HepG2 (cell line): ENCODE measurements around the gene LEF1. TPM values are rescaled to one million over a fixed set of nuclear protein-coding genes. Genes with fewer than 3 reads are reported as not detected.

ENCODE experiments used
- ATAC-seq: fragments of 200-7000 bp; cut with Tn5 transposase; 3 replicates; pipeline ENCODE4 v1.9.1; 2020; ENCODE audit warnings: mild to moderate bottlenecking, moderate library complexity
- BruUV-seq: library from RNA; stranded (reverse); fragments of 400-500 nt; replicated peaks from 2 replicates; lab custom pipeline; 2021; lab: Mats Ljungman, UMichigan
- CTCF ChIA-PET: fragments of 300-600 bp; formaldehyde crosslinking; extraction: SDS; loops from one replicate; lab custom pipeline; 2021; ENCODE audit warnings: low total read pairs, inconsistent platforms, low intra/inter-chr PET ratio; lab: Yijun Ruan, JAX
- POLR2A ChIA-PET: fragments of 350-600 bp; sonication (Branson Sonifier 250); formaldehyde crosslinking; loops from one replicate; lab custom pipeline; 2020; ENCODE audit warnings: antibody characterized with exemption, inconsistent platforms; lab: Yijun Ruan, JAX
- DNase-seq: peaks from one replicate; pipeline ENCODE4 v3.0.0-alpha.2; 2015; ENCODE audit warnings: low spot score
- FAIRE-seq: peaks from 3 replicates; lab custom pipeline; 2011; peaks lifted over from hg19 to GRCh38; lab: Jason Lieb, UNC
- H2AFZ ChIP-seq: one replicate; pipeline ENCODE4 v1.6.1; 2011; ENCODE audit warnings: low read length, inconsistent platforms
- H3K27ac ChIP-seq: fragments of 300-600 bp; 3 replicates; pipeline ENCODE4 v1.8.0; 2011; ENCODE audit warnings: mixed run types, mild to moderate bottlenecking, mixed read lengths, low read length, inconsistent platforms; ENCODE audit not compliant: insufficient read depth; ENCODE audit errors: extremely low read length
- H3K27me3 ChIP-seq, 2 experiments: fragments of 200-600 bp in 1 of 2; 2 replicates in 1 of 2; 3 replicates in 1 of 2; pipeline versions ENCODE4 v1.6.0 to v1.8.0; 2011; ENCODE audit warnings: low read length in 2 of 2, mild to moderate bottlenecking in 2 of 2, moderate library complexity in 2 of 2, inconsistent platforms in 1 of 2; ENCODE audit not compliant: insufficient read depth in 2 of 2, control insufficient read depth in 1 of 2
- H3K36me3 ChIP-seq, 2 experiments: fragments of 200-600 bp in 1 of 2; replicated peaks in 1 of 2; 2 replicates in 1 of 2; 3 replicates in 1 of 2; pipeline versions ENCODE4 v1.5.1 to v1.8.0; 2011; ENCODE audit warnings: low read length in 2 of 2, inconsistent platforms in 1 of 2; ENCODE audit not compliant: insufficient read depth in 2 of 2, control insufficient read depth in 1 of 2
- H3K4me1 ChIP-seq: 2 replicates; pipeline ENCODE4 v1.5.1; 2012; ENCODE audit warnings: low read length, inconsistent platforms; ENCODE audit not compliant: insufficient read depth
- H3K4me2 ChIP-seq: 2 replicates; pipeline ENCODE4 v1.6.0; 2011; ENCODE audit warnings: low read depth, low read length, inconsistent platforms
- H3K4me3 ChIP-seq, 3 experiments: fragments of 200-600 bp in 1 of 3; sonication (generic), shearing (Covaris generic) in 1 of 3; replicated peaks in 1 of 3; 2 replicates each; pipeline ENCODE4 v1.5.1; 2011 to 2016; ENCODE audit warnings: low read length in 3 of 3, inconsistent platforms in 2 of 3, low read depth in 2 of 3, mild to moderate bottlenecking in 2 of 3, control low read depth in 1 of 3, mixed read lengths in 1 of 3; ENCODE audit not compliant: insufficient read depth in 1 of 3
- H3K79me2 ChIP-seq: one replicate; pipeline ENCODE4 v1.6.1; 2011; ENCODE audit warnings: low read length, inconsistent platforms; ENCODE audit not compliant: insufficient read depth
- H3K9ac ChIP-seq: 2 replicates; pipeline ENCODE4 v1.6.0; 2011; ENCODE audit warnings: mild to moderate bottlenecking, low read depth, low read length, inconsistent platforms; ENCODE audit not compliant: insufficient read depth
- H3K9me3 ChIP-seq: 2 replicates; pipeline ENCODE4 v1.5.1; 2012; ENCODE audit warnings: mild to moderate bottlenecking, low read length
- H4K20me1 ChIP-seq: 2 replicates; pipeline ENCODE4 v1.6.0; 2011; ENCODE audit warnings: inconsistent platforms, mild to moderate bottlenecking, low read length, moderate library complexity; ENCODE audit not compliant: insufficient read depth
- ARID2 ChIP-seq: sonication (generic); formaldehyde crosslinking; IDR thresholded peaks from 2 replicates; pipeline ENCODE4 v1.8.1; 2022; ENCODE audit warnings: mild to moderate bottlenecking, missing genetic modification reagents, borderline replicate concordance
- CBFB ChIP-seq: sonication (generic); formaldehyde crosslinking; IDR thresholded peaks from 2 replicates; pipeline ENCODE4 v1.4.0; 2020; ENCODE audit warnings: missing genetic modification reagents
- YY1 ChIP-seq: IDR thresholded peaks from 2 replicates; pipeline ENCODE4 v1.6.1; 2011; ENCODE audit warnings: low read length, low read depth, moderate library complexity, mild to moderate bottlenecking; ENCODE audit not compliant: insufficient read depth, insufficient replicate concordance
- ZNF460 ChIP-seq: sonication (generic); formaldehyde crosslinking; IDR thresholded peaks from 2 replicates; pipeline ENCODE4 v1.5.1; 2020; ENCODE audit warnings: missing genetic modification reagents, mild to moderate bottlenecking, borderline replicate concordance
- ZNF567 ChIP-seq: sonication (generic); formaldehyde crosslinking; IDR thresholded peaks from 2 replicates; pipeline ENCODE4 v1.8.1; 2023; ENCODE audit warnings: mild to moderate bottlenecking, missing genetic modification reagents, borderline replicate concordance
- WGBS: methylation state at CpG from one replicate; pipeline ENCODE4 v1.1.6; 2017; ENCODE audit warnings: low lambda C conversion rate; 5-methylcytosine and 5-hydroxymethylcytosine counted together
- in situ Hi-C: cut with HindIII; loops from 2 replicates; pipeline ENCODE4 v1.10.0; 2017; ENCODE audit warnings: low pct_unique_long_range_greater_than_20kb; ENCODE audit not compliant: extremely low pct_ligation_motif_present
- intact Hi-C: fragments of 100-400 bp; cut with micrococcal nuclease; formaldehyde crosslinking; loops from one replicate; pipeline ENCODE4 v1.10.0; 2022; ENCODE audit not compliant: unreplicated experiment
- polyA plus RNA-seq, 8 experiments: library from polyadenylated mRNA; depleted of rRNA in 3 of 8; stranded (reverse) in 7 of 8; unstranded in 1 of 8; fragments of >200 nt; fragmentation: Illumina TruSeq in 4 of 8; extraction: Trizol in 4 of 8; gene quantifications; 2 replicates each; pipeline versions ENCODE4 v1.2.1 to v1.2.3, GENCODE V29; 2011 to 2016; ENCODE audit warnings: low read depth in 4 of 8, missing spikeins in 1 of 8, mixed read lengths in 1 of 8; ENCODE audit not compliant: insufficient read depth in 1 of 8
- total RNA-seq, 5 experiments: library from RNA; depleted of rRNA; stranded (reverse); fragments of >200 nt; fragmentation: Illumina TruSeq; extraction: Trizol; gene quantifications; 2 replicates each; pipeline ENCODE4 v1.2.3, GENCODE V29; 2016; ENCODE audit warnings: low read depth in 1 of 5
- TF ChIP-seq, protein P1 (sequence below): sonication (generic); formaldehyde crosslinking; IDR thresholded peaks from 2 replicates; pipeline ENCODE4 v1.4.0; 2020; ENCODE audit warnings: missing genetic modification reagents, borderline replicate concordance
- TF ChIP-seq, protein P2 (sequence below): sonication (generic); formaldehyde crosslinking; IDR thresholded peaks from 2 replicates; pipeline ENCODE4 v1.5.1; 2020; ENCODE audit warnings: mild to moderate bottlenecking, missing genetic modification reagents, moderate library complexity
- TF ChIP-seq, protein P3 (sequence below): sonication (generic); formaldehyde crosslinking; IDR thresholded peaks from 2 replicates; pipeline ENCODE4 v1.9.0; 2021; ENCODE audit warnings: missing genetic modification reagents, borderline replicate concordance
- TF ChIP-seq, protein P4 (sequence below): sonication (generic); formaldehyde crosslinking; IDR thresholded peaks from 2 replicates; pipeline ENCODE4 v1.4.0; 2020; ENCODE audit warnings: mild to moderate bottlenecking, missing genetic modification reagents
- TF ChIP-seq, protein P5 (sequence below): IDR thresholded peaks from 2 replicates; pipeline ENCODE4 v1.6.1; 2012; ENCODE audit warnings: inconsistent platforms

Gene LEF1
- total and polyA plus RNA-seq, 2 of the 13 experiments (the other 11 are each of a cell fraction or from before 2014, with no cell fraction given): 0.22 to 0.29 TPM

DNA sequence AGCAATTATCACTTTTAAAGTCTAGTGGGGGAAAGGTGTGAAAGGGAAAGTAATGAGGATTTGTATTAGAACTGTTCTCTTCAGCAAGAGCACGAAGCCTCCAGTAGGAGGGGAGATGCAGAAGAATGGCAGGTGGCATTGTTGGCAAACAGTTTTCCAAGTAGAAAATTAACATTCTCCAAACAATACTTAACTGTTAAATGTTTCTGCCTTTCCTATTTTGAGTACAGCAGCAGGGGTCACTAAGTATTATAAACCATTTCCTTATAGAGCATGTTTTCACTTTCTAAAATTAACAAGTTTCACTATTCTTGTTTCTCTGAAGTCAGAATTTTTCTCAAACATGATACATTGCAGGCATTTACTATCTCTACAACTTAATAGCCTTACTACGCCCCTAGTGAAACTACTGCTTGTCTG, 58.7 kb downstream of the LEF1 start:
- no peak overlapping the region for H3K27ac ChIP-seq
- H3K36me3 ChIP-seq: no peaks in the 10 kb centered on the region
- POLR2A ChIA-PET: no interaction called here
- no peaks in the 10 kb centered on the region for H3K4me1 ChIP-seq
- WGBS: 36% methylated on average over 2 of the region's 2 CpGs
- no peak overlapping the region for H3K4me2 ChIP-seq
- no peaks in the 10 kb centered on the region for H3K27me3 ChIP-seq
- intact Hi-C loops (no loop called here), in situ Hi-C loops (no loop called here)
- H4K20me1 ChIP-seq: no peaks in the 10 kb centered on the region
- FAIRE-seq (no peak), DNase-seq (no peak), ATAC-seq (no peak)
- H3K9me3 ChIP-seq: no peaks in the 10 kb centered on the region
- no peak overlapping the region for H2AFZ ChIP-seq
- no peaks in the 10 kb centered on the region for H3K79me2 ChIP-seq
- CTCF ChIA-PET: no interaction called here
- H3K9ac ChIP-seq: no peak overlapping the region
- no TSS peak for BruUV-seq
- H3K4me3 ChIP-seq: no peak overlapping the region
- TF ChIP-seq ZNF460 (CRISPR knock-in tag) (no peak), ZNF567 (CRISPR knock-in tag) (no peak), YY1 (no peak), CBFB (CRISPR knock-in tag) (no peak), ARID2 (no peak)
- TF ChIP-seq, protein P1, sequence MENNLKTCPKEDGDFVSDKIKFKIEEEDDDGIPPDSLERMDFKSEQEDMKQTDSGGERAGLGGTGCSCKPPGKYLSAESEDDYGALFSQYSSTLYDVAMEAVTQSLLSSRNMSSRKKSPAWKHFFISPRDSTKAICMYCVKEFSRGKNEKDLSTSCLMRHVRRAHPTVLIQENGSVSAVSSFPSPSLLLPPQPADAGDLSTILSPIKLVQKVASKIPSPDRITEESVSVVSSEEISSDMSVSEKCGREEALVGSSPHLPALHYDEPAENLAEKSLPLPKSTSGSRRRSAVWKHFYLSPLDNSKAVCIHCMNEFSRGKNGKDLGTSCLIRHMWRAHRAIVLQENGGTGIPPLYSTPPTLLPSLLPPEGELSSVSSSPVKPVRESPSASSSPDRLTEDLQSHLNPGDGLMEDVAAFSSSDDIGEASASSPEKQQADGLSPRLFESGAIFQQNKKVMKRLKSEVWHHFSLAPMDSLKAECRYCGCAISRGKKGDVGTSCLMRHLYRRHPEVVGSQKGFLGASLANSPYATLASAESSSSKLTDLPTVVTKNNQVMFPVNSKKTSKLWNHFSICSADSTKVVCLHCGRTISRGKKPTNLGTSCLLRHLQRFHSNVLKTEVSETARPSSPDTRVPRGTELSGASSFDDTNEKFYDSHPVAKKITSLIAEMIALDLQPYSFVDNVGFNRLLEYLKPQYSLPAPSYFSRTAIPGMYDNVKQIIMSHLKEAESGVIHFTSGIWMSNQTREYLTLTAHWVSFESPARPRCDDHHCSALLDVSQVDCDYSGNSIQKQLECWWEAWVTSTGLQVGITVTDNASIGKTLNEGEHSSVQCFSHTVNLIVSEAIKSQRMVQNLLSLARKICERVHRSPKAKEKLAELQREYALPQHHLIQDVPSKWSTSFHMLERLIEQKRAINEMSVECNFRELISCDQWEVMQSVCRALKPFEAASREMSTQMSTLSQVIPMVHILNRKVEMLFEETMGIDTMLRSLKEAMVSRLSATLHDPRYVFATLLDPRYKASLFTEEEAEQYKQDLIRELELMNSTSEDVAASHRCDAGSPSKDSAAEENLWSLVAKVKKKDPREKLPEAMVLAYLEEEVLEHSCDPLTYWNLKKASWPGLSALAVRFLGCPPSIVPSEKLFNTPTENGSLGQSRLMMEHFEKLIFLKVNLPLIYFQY (CRISPR knock-in tag): no peak
- TF ChIP-seq, protein P2, sequence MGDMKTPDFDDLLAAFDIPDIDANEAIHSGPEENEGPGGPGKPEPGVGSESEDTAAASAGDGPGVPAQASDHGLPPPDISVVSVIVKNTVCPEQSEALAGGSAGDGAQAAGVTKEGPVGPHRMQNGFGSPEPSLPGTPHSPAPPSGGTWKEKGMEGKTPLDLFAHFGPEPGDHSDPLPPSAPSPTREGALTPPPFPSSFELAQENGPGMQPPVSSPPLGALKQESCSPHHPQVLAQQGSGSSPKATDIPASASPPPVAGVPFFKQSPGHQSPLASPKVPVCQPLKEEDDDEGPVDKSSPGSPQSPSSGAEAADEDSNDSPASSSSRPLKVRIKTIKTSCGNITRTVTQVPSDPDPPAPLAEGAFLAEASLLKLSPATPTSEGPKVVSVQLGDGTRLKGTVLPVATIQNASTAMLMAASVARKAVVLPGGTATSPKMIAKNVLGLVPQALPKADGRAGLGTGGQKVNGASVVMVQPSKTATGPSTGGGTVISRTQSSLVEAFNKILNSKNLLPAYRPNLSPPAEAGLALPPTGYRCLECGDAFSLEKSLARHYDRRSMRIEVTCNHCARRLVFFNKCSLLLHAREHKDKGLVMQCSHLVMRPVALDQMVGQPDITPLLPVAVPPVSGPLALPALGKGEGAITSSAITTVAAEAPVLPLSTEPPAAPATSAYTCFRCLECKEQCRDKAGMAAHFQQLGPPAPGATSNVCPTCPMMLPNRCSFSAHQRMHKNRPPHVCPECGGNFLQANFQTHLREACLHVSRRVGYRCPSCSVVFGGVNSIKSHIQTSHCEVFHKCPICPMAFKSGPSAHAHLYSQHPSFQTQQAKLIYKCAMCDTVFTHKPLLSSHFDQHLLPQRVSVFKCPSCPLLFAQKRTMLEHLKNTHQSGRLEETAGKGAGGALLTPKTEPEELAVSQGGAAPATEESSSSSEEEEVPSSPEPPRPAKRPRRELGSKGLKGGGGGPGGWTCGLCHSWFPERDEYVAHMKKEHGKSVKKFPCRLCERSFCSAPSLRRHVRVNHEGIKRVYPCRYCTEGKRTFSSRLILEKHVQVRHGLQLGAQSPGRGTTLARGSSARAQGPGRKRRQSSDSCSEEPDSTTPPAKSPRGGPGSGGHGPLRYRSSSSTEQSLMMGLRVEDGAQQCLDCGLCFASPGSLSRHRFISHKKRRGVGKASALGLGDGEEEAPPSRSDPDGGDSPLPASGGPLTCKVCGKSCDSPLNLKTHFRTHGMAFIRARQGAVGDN: no peak
- TF ChIP-seq, protein P3, sequence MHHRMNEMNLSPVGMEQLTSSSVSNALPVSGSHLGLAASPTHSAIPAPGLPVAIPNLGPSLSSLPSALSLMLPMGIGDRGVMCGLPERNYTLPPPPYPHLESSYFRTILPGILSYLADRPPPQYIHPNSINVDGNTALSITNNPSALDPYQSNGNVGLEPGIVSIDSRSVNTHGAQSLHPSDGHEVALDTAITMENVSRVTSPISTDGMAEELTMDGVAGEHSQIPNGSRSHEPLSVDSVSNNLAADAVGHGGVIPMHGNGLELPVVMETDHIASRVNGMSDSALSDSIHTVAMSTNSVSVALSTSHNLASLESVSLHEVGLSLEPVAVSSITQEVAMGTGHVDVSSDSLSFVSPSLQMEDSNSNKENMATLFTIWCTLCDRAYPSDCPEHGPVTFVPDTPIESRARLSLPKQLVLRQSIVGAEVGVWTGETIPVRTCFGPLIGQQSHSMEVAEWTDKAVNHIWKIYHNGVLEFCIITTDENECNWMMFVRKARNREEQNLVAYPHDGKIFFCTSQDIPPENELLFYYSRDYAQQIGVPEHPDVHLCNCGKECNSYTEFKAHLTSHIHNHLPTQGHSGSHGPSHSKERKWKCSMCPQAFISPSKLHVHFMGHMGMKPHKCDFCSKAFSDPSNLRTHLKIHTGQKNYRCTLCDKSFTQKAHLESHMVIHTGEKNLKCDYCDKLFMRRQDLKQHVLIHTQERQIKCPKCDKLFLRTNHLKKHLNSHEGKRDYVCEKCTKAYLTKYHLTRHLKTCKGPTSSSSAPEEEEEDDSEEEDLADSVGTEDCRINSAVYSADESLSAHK: no peak
- TF ChIP-seq, protein P4, sequence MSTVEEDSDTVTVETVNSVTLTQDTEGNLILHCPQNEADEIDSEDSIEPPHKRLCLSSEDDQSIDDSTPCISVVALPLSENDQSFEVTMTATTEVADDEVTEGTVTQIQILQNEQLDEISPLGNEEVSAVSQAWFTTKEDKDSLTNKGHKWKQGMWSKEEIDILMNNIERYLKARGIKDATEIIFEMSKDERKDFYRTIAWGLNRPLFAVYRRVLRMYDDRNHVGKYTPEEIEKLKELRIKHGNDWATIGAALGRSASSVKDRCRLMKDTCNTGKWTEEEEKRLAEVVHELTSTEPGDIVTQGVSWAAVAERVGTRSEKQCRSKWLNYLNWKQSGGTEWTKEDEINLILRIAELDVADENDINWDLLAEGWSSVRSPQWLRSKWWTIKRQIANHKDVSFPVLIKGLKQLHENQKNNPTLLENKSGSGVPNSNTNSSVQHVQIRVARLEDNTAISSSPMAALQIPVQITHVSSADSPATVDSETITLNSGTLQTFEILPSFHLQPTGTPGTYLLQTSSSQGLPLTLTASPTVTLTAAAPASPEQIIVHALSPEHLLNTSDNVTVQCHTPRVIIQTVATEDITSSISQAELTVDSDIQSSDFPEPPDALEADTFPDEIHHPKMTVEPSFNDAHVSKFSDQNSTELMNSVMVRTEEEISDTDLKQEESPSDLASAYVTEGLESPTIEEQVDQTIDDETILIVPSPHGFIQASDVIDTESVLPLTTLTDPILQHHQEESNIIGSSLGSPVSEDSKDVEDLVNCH: no peak
- TF ChIP-seq, protein P5, sequence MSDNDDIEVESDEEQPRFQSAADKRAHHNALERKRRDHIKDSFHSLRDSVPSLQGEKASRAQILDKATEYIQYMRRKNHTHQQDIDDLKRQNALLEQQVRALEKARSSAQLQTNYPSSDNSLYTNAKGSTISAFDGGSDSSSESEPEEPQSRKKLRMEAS: no peak
